HL-60 (cell line): ENCODE measurements around the gene THEM5.

ENCODE experiments used
- POLR2AphosphoS5 ChIP-seq: IDR thresholded peaks from 2 replicates; pipeline ENCODE4 v1.6.1; 2012; ENCODE audit warnings: low read depth
- REST ChIP-seq: IDR thresholded peaks from 2 replicates; pipeline ENCODE4 v1.6.1; 2012; ENCODE audit warnings: low read depth; ENCODE audit not compliant: insufficient replicate concordance
- TF ChIP-seq, protein P1 (sequence below): IDR thresholded peaks from one replicate; pipeline ENCODE4 v1.5.1; 2011; ENCODE audit warnings: low read length, control low read depth, inconsistent platforms; ENCODE audit not compliant: insufficient read depth

- TF ChIP-seq, protein P1, sequence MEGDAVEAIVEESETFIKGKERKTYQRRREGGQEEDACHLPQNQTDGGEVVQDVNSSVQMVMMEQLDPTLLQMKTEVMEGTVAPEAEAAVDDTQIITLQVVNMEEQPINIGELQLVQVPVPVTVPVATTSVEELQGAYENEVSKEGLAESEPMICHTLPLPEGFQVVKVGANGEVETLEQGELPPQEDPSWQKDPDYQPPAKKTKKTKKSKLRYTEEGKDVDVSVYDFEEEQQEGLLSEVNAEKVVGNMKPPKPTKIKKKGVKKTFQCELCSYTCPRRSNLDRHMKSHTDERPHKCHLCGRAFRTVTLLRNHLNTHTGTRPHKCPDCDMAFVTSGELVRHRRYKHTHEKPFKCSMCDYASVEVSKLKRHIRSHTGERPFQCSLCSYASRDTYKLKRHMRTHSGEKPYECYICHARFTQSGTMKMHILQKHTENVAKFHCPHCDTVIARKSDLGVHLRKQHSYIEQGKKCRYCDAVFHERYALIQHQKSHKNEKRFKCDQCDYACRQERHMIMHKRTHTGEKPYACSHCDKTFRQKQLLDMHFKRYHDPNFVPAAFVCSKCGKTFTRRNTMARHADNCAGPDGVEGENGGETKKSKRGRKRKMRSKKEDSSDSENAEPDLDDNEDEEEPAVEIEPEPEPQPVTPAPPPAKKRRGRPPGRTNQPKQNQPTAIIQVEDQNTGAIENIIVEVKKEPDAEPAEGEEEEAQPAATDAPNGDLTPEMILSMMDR: no peak
- TF ChIP-seq POLR2AphosphoS5: no peak
- no peak for TF ChIP-seq REST
Observed at GRCh38 chr1:151823175-151823574, 30.3 kb downstream of the THEM5 start.
